HepG2 (cell line): Measurements from ENCODE around the gene TRIM25. TPM values are rescaled to one million over a fixed set of nuclear protein-coding genes. Genes with fewer than 3 reads are reported as not detected.

Source experiments
- ARNTL ChIP-seq: sonication (generic); formaldehyde crosslinking; IDR thresholded peaks from 2 replicates; pipeline ENCODE4 v1.4.0; 2020; ENCODE audit warnings: mild to moderate bottlenecking, missing genetic modification reagents
- BRCA1 ChIP-seq: sonication (generic); formaldehyde crosslinking; IDR thresholded peaks from 2 replicates; pipeline ENCODE4 v1.4.0; 2020; ENCODE audit warnings: missing genetic modification reagents
- FOSL2 ChIP-seq: sonication (generic); formaldehyde crosslinking; IDR thresholded peaks from 2 replicates; pipeline ENCODE4 v1.4.0; 2020; ENCODE audit warnings: missing genetic modification reagents
- HOMEZ ChIP-seq: IDR thresholded peaks from 2 replicates; pipeline ENCODE4 v1.6.1; 2016; ENCODE audit warnings: low read depth
- RBM22 ChIP-seq: fragments of 200-400 bp; formaldehyde crosslinking; optimal IDR thresholded peaks from 2 replicates; pipeline ENCODE3; 2017; ENCODE audit warnings: mild to moderate bottlenecking, low read length, moderate library complexity
- RFX5 ChIP-seq: IDR thresholded peaks from 2 replicates; pipeline ENCODE4 v1.6.1; 2011; ENCODE audit warnings: low read depth, low read length, improper control_type of control experiment
- RXRB ChIP-seq: IDR thresholded peaks from 2 replicates; pipeline ENCODE4 v1.6.1; 2016; ENCODE audit warnings: borderline replicate concordance, missing genetic modification reagents, missing compliant biosample characterization
- SIN3B ChIP-seq: fragments of 150-350 bp; IDR thresholded peaks from 2 replicates; pipeline ENCODE4 v1.6.1; 2014; ENCODE audit warnings: low read length
- SP4 ChIP-seq: sonication (generic); formaldehyde crosslinking; IDR thresholded peaks from 2 replicates; pipeline ENCODE4 v1.8.1; 2023; ENCODE audit warnings: mild to moderate bottlenecking, missing genetic modification reagents
- TEAD2 ChIP-seq: sonication (generic); formaldehyde crosslinking; IDR thresholded peaks from 2 replicates; pipeline ENCODE4 v1.9.0; 2021; ENCODE audit warnings: missing genetic modification reagents
- ZNF275 ChIP-seq: sonication (generic); formaldehyde crosslinking; IDR thresholded peaks from 2 replicates; pipeline ENCODE4 v1.8.0; 2022; ENCODE audit warnings: missing genetic modification reagents, mild to moderate bottlenecking, inconsistent platforms, borderline replicate concordance
- ZNF30 ChIP-seq: sonication (generic); formaldehyde crosslinking; IDR thresholded peaks from 2 replicates; pipeline ENCODE4 v1.5.0; 2020; ENCODE audit warnings: mild to moderate bottlenecking, missing genetic modification reagents
- ZNF577 ChIP-seq: sonication (generic); formaldehyde crosslinking; IDR thresholded peaks from 2 replicates; pipeline ENCODE4 v1.4.0; 2020; ENCODE audit warnings: mild to moderate bottlenecking, low read depth, missing genetic modification reagents, borderline replicate concordance
- polyA plus RNA-seq, 8 experiments: library from polyadenylated mRNA; depleted of rRNA in 3 of 8; stranded (reverse) in 7 of 8; unstranded in 1 of 8; fragments of >200 nt; fragmentation: Illumina TruSeq in 4 of 8; extraction: Trizol in 4 of 8; gene quantifications; 2 replicates each; pipeline versions ENCODE4 v1.2.1 to v1.2.3, GENCODE V29; 2011 to 2016; ENCODE audit warnings: low read depth in 4 of 8, missing spikeins in 1 of 8, mixed read lengths in 1 of 8; ENCODE audit not compliant: insufficient read depth in 1 of 8
- total RNA-seq, 5 experiments: library from RNA; depleted of rRNA; stranded (reverse); fragments of >200 nt; fragmentation: Illumina TruSeq; extraction: Trizol; gene quantifications; 2 replicates each; pipeline ENCODE4 v1.2.3, GENCODE V29; 2016; ENCODE audit warnings: low read depth in 1 of 5
- TF ChIP-seq, protein P1 (sequence below): IDR thresholded peaks from 2 replicates; pipeline ENCODE4 v1.6.1; 2016
- TF ChIP-seq, protein P2 (sequence below): sonication (generic); formaldehyde crosslinking; IDR thresholded peaks from one replicate; pipeline ENCODE4 v1.5.1; 2020; ENCODE audit warnings: mild to moderate bottlenecking, missing genetic modification reagents; ENCODE audit errors: not compliant biosample characterization

The TRIM25 gene
- total and polyA plus RNA-seq, 2 of the 13 experiments (the other 11 are each of a cell fraction or from before 2014, with no cell fraction given), result 30.8 to 42.2 TPM

DNA sequence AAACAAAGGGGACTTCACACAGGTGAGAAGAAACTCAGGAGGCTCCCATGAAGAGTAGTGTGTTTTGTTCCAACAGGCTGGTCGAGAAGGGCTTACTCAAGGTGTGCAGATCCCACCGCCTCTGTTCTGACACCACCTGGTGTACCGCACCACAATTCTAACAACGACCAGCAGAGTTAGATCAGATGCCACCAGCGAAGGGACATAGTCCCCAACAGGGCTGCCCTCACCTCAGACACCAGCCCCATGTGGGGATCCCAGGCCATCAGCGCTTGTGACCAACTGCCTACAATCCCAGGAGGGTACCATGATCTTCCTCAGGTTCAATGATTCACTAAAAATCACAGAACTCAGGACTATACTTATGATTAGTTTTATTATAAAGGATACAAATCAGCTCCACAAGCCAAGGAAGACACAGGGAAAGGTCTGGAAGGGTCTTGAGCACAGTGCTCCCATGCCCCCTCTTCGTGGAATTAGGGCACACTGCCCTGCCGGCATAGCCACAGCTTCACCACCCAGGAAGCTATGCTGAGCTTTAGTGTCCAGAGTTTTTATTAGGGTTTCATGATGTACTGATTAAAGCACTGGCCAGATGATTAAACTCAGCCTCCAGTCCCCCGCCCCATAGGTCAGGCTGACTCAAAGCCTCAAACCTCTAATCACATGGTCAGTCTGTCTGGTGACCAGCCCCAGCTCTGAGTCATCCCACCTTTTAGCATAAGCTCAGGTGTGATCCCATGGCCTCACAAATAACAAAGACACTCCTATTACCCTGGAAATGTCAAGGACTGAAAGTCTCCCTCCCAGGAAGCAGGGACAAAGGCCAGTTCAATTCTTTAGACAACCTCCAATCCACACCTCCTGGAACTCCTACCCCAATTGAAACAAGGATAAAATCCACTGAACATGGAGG, 26.0 kb downstream of the TRIM25 start (continued):
- TF ChIP-seq ZNF577 (CRISPR knock-in tag), result no peak
- TF ChIP-seq HOMEZ (CRISPR knock-in tag), result peak; percentile 53; the same call in 1 of the 2 replicates
- no peak for TF ChIP-seq ZNF30 (CRISPR knock-in tag)
- TF ChIP-seq TEAD2, result no peak
- TF ChIP-seq BRCA1 (CRISPR knock-in tag), result no peak
- TF ChIP-seq FOSL2 (CRISPR knock-in tag), result peak; percentile 91
- TF ChIP-seq, protein P1, sequence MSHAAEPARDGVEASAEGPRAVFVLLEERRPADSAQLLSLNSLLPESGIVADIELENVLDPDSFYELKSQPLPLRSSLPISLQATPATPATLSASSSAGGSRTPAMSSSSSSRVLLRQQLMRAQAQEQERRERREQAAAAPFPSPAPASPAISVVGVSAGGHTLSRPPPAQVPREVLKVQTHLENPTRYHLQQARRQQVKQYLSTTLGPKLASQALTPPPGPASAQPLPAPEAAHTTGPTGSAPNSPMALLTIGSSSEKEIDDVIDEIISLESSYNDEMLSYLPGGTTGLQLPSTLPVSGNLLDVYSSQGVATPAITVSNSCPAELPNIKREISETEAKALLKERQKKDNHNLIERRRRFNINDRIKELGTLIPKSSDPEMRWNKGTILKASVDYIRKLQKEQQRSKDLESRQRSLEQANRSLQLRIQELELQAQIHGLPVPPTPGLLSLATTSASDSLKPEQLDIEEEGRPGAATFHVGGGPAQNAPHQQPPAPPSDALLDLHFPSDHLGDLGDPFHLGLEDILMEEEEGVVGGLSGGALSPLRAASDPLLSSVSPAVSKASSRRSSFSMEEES (CRISPR knock-in tag), result peak; percentile 71
- TF ChIP-seq ZNF275 (CRISPR knock-in tag), result no peak
- peak; percentile 44; the same call in 1 of the 2 replicates for TF ChIP-seq RXRB (CRISPR knock-in tag)
- no peak for TF ChIP-seq ARNTL (CRISPR knock-in tag)
- TF ChIP-seq SIN3B, result no peak
- TF ChIP-seq SP4 (CRISPR knock-in tag), result no peak
- TF ChIP-seq, protein P2, sequence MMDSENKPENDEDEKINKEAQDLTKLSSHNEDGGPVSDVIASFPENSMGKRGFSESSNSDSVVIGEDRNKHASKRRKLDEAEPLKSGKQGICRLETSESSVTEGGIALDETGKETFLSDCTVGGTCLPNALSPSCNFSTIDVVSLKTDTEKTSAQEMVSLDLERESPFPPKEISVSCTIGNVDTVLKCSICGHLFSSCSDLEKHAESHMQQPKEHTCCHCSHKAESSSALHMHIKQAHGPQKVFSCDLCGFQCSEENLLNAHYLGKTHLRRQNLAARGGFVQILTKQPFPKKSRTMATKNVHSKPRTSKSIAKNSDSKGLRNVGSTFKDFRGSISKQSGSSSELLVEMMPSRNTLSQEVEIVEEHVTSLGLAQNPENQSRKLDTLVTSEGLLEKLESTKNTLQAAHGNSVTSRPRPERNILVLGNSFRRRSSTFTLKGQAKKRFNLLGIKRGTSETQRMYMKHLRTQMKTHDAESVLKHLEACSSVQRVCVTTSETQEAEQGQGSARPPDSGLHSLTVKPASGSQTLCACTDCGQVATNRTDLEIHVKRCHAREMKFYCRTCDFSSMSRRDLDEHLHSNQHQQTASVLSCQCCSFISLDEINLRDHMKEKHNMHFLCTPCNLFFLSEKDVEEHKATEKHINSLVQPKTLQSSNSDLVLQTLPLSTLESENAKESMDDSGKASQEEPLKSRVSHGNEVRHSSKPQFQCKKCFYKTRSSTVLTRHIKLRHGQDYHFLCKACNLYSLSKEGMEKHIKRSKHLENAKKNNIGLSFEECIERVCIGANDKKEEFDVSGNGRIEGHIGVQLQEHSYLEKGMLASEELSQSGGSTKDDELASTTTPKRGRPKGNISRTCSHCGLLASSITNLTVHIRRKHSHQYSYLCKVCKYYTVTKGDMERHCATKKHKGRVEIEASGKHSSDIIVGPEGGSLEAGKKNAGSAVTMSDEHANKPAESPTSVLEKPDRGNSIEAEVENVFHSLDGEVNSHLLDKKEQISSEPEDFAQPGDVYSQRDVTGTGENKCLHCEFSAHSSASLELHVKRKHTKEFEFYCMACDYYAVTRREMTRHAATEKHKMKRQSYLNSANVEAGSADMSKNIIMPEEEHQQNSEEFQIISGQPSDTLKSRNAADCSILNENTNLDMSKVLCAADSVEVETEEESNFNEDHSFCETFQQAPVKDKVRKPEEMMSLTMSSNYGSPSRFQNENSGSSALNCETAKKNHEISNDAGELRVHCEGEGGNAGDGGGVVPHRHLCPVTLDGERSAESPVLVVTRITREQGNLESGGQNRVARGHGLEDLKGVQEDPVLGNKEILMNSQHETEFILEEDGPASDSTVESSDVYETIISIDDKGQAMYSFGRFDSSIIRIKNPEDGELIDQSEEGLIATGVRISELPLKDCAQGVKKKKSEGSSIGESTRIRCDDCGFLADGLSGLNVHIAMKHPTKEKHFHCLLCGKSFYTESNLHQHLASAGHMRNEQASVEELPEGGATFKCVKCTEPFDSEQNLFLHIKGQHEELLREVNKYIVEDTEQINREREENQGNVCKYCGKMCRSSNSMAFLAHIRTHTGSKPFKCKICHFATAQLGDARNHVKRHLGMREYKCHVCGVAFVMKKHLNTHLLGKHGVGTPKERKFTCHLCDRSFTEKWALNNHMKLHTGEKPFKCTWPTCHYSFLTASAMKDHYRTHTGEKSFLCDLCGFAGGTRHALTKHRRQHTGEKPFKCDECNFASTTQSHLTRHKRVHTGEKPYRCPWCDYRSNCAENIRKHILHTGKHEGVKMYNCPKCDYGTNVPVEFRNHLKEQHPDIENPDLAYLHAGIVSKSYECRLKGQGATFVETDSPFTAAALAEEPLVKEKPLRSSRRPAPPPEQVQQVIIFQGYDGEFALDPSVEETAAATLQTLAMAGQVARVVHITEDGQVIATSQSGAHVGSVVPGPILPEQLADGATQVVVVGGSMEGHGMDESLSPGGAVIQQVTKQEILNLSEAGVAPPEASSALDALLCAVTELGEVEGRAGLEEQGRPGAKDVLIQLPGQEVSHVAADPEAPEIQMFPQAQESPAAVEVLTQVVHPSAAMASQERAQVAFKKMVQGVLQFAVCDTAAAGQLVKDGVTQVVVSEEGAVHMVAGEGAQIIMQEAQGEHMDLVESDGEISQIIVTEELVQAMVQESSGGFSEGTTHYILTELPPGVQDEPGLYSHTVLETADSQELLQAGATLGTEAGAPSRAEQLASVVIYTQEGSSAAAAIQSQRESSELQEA (CRISPR knock-in tag), result no peak
- TF ChIP-seq RFX5, result no peak
- peak; percentile 57 for TF ChIP-seq RBM22
